SK-N-SH (cell line): ENCODE results near the gene ADCK1. TPM values are rescaled to one million over a fixed set of nuclear protein-coding genes. Genes with fewer than 3 reads are reported as not detected.

ENCODE experiments used
- CTCF ChIA-PET: fragments of 300-600, 350-600 bp; formaldehyde crosslinking; extraction: SDS; loops from one replicate; lab custom pipeline; 2021; lab: Yijun Ruan, JAX
- POLR2A ChIA-PET: fragments of 350-600 bp; sonication (Branson Sonifier 250); formaldehyde crosslinking; extraction: SDS; loops from one replicate; lab custom pipeline; 2020; ENCODE audit warnings: antibody characterized with exemption, inconsistent platforms; lab: Yijun Ruan, JAX
- DNase-seq: peaks from one replicate; pipeline ENCODE4 v3.0.0; 2012
- H2AFZ ChIP-seq: fragments of 200-600 bp; sonication (generic); 2 replicates; pipeline ENCODE4 v1.8.1; 2016; ENCODE audit warnings: antibody characterized with exemption, mild to moderate bottlenecking, low read depth
- H3F3A ChIP-seq: fragments of 200-600 bp; sonication (generic); replicated peaks from 2 replicates; pipeline ENCODE3; 2016; ENCODE audit warnings: antibody characterized with exemption, mild to moderate bottlenecking; ENCODE audit not compliant: insufficient read depth
- H3K27ac ChIP-seq, 2 experiments: fragments of 200-500 bp in 1 of 2; fragments of 200-600 bp in 1 of 2; sonication (Bioruptor generic) in 1 of 2; sonication (generic), shearing (Covaris generic) in 1 of 2; 2 replicates each; pipeline versions ENCODE4 v1.5.1 to v1.6.1; 2014 to 2016; ENCODE audit warnings: low read depth in 2 of 2, inconsistent platforms in 1 of 2, low read length in 1 of 2, mild to moderate bottlenecking in 1 of 2, mixed read lengths in 1 of 2
- H3K27me3 ChIP-seq: fragments of 200-600 bp; sonication (generic), shearing (Covaris generic); 2 replicates; pipeline ENCODE4 v1.6.1; 2016; ENCODE audit warnings: mixed run types; ENCODE audit not compliant: insufficient read depth
- H3K36me3 ChIP-seq, 2 experiments: fragments of 200-500 bp in 1 of 2; fragments of 200-600 bp in 1 of 2; sonication (Bioruptor generic) in 1 of 2; sonication (generic) in 1 of 2; replicated peaks in 1 of 2; 2 replicates each; pipeline versions ENCODE3 to v1.5.1; 2014 to 2016; ENCODE audit warnings: low read length in 1 of 2, mild to moderate bottlenecking in 1 of 2; ENCODE audit not compliant: insufficient read depth in 2 of 2, control insufficient read depth in 1 of 2
- H3K4me1 ChIP-seq, 2 experiments: fragments of 200-500 bp in 1 of 2; fragments of 200-600 bp in 1 of 2; sonication (Bioruptor generic) in 1 of 2; sonication (generic), shearing (Covaris generic) in 1 of 2; 2 replicates each; pipeline versions ENCODE4 v1.5.1 to v1.6.1; 2014 to 2016; ENCODE audit warnings: low read depth in 1 of 2, low read length in 1 of 2, mixed run types in 1 of 2; ENCODE audit not compliant: insufficient read depth in 2 of 2, control insufficient read depth in 1 of 2
- H3K4me2 ChIP-seq: fragments of 200-600 bp; sonication (generic), shearing (Covaris generic); 2 replicates; pipeline ENCODE4 v1.6.1; 2017; ENCODE audit warnings: mixed run types
- H3K4me3 ChIP-seq, 2 experiments: fragments of 200-500 bp in 1 of 2; fragments of 200-600 bp in 1 of 2; sonication (Bioruptor generic) in 1 of 2; sonication (generic), shearing (Covaris generic) in 1 of 2; 2 replicates each; pipeline versions ENCODE4 v1.5.1 to v1.8.1; 2014 to 2016; ENCODE audit warnings: low read depth in 2 of 2, inconsistent platforms in 1 of 2, low read length in 1 of 2, mild to moderate bottlenecking in 1 of 2, mixed read lengths in 1 of 2, moderate library complexity in 1 of 2
- H3K79me2 ChIP-seq: fragments of 200-600 bp; sonication (generic); 2 replicates; pipeline ENCODE4 v1.8.1; 2017; ENCODE audit warnings: mild to moderate bottlenecking; ENCODE audit not compliant: insufficient read depth
- H3K9ac ChIP-seq: fragments of 200-600 bp; sonication (generic); 2 replicates; pipeline ENCODE4 v1.6.1; 2017; ENCODE audit warnings: mixed run types
- H3K9me2 ChIP-seq: fragments of 200-600 bp; sonication (generic); 2 replicates; pipeline ENCODE4 v1.6.1; 2017; ENCODE audit warnings: mixed run types
- H3K9me3 ChIP-seq: fragments of 200-600 bp; sonication (generic); 2 replicates; pipeline ENCODE4 v1.6.1; 2017; ENCODE audit warnings: mixed run types, mild to moderate bottlenecking, moderate library complexity
- H4K20me1 ChIP-seq: fragments of 200-600 bp; sonication (generic); 2 replicates; pipeline ENCODE4 v1.6.1; 2017; ENCODE audit warnings: mild to moderate bottlenecking, mixed run types; ENCODE audit not compliant: insufficient read depth
- CTCF ChIP-seq: fragments of 200-600 bp; sonication (generic); IDR thresholded peaks from 2 replicates; pipeline ENCODE4 v1.6.1; 2017; ENCODE audit warnings: antibody characterized with exemption, mild to moderate bottlenecking, moderate library complexity
- FOSL2 ChIP-seq: IDR thresholded peaks from 2 replicates; pipeline ENCODE4 v1.4.0; 2012; ENCODE audit warnings: low read depth, mild to moderate bottlenecking, moderate library complexity, borderline replicate concordance
- FOXM1 ChIP-seq: IDR thresholded peaks from 2 replicates; pipeline ENCODE4 v1.4.0; 2012; ENCODE audit warnings: low read depth, mild to moderate bottlenecking
- GABPA ChIP-seq: IDR thresholded peaks from 2 replicates; pipeline ENCODE4 v1.4.0; 2012; ENCODE audit warnings: low read depth, mild to moderate bottlenecking
- GATA2 ChIP-seq: sonication (generic); formaldehyde crosslinking; IDR thresholded peaks from 2 replicates; pipeline ENCODE4 v1.5.0; 2020; ENCODE audit warnings: mild to moderate bottlenecking, missing genetic modification reagents
- MAX ChIP-seq: IDR thresholded peaks from 2 replicates; pipeline ENCODE4 v1.4.0; 2012; ENCODE audit warnings: low read depth
- MEF2A ChIP-seq: IDR thresholded peaks from 2 replicates; pipeline ENCODE4 v1.4.0; 2012; ENCODE audit warnings: low read depth, borderline replicate concordance
- NFIC ChIP-seq: IDR thresholded peaks from 2 replicates; pipeline ENCODE4 v1.4.0; 2012; ENCODE audit warnings: borderline replicate concordance
- NRF1 ChIP-seq: IDR thresholded peaks from 2 replicates; pipeline ENCODE4 v1.6.1; 2012; ENCODE audit warnings: low read depth, mild to moderate bottlenecking, low read length
- PBX3 ChIP-seq: IDR thresholded peaks from 2 replicates; pipeline ENCODE4; 2012
- RAD21 ChIP-seq: IDR thresholded peaks from 2 replicates; pipeline ENCODE4 v1.6.1; 2012; ENCODE audit warnings: mild to moderate bottlenecking, low read length
- RFX5 ChIP-seq: IDR thresholded peaks from 2 replicates; pipeline ENCODE4 v1.6.1; 2012; ENCODE audit warnings: mild to moderate bottlenecking, improper control_type of control experiment, low read length
- TEAD4 ChIP-seq: IDR thresholded peaks from 2 replicates; pipeline ENCODE4 v1.4.0; 2012; ENCODE audit warnings: mild to moderate bottlenecking, borderline replicate concordance; ENCODE audit not compliant: insufficient read depth
- WGBS: methylation state at CpG from one replicate; pipeline ENCODE4 v1.1.6; 2017; ENCODE audit warnings: low lambda C conversion rate; 5-methylcytosine and 5-hydroxymethylcytosine counted together
- polyA plus RNA-seq, 3 experiments: library from polyadenylated mRNA; depleted of rRNA; stranded (reverse); fragments of >200 nt; gene quantifications; 2 replicates each; pipeline ENCODE4 v1.2.3, GENCODE V29; 2012

The ADCK1 gene
- polyA plus RNA-seq, 1 of the 3 experiments (the other 2 are of a cell fraction), result 11.4 TPM

GRCh38 chr14:77822307-77822706, 22.4 kb downstream of the ADCK1 start:
- TF ChIP-seq RFX5, result no peak
- no peak for TF ChIP-seq GABPA
- no peak for TF ChIP-seq FOXM1
- TF ChIP-seq PBX3, result no peak
- no peak for TF ChIP-seq MAX
- TF ChIP-seq, all 33 proteins: peak for 0
- no peaks in the 10 kb centered on the region for H3K4me1 ChIP-seq
- H4K20me1 ChIP-seq, result no peaks in the 10 kb centered on the region
- no peak for DNase-seq
- H3K79me2 ChIP-seq, result no peaks in the 10 kb centered on the region
- H3K9me3 ChIP-seq, result no peaks in the 10 kb centered on the region
- no peak overlapping the region for H3K4me2 ChIP-seq
- ChIA-PET CTCF (interaction anchor here (0.7 to 2.3 kb wide), 3 partner anchors 22 to 626 kb away, joined by 3 to 7 read pairs (median 3); partner anchors contain the start of gene ADCK1), POLR2A (no interaction called here)
- no peak overlapping the region for H3K4me3 ChIP-seq
- no peak overlapping the region for H3K9ac ChIP-seq
- H3K9me2 ChIP-seq, result no peaks in the 10 kb centered on the region
- H3K36me3 ChIP-seq, result peaks cover 0 to 7% of the 10 kb centered on the region in 2 experiments
- H3K27me3 ChIP-seq, result no peaks in the 10 kb centered on the region
- H3F3A ChIP-seq, result no peaks in the 10 kb centered on the region
- no peak overlapping the region for H2AFZ ChIP-seq
- 90% methylated on average over 3 of the region's 5 CpGs for WGBS
- H3K27ac ChIP-seq, result no peak overlapping the region

GRCh38 chr14:77822741-77823140, 22.8 kb downstream of the ADCK1 start:
- 92% methylated on average over 3 of the region's 3 CpGs for WGBS
- POLR2A ChIA-PET, result no interaction called here

GRCh38 chr14:77823378-77823777, 23.5 kb downstream of the ADCK1 start:
- H3K9me2 ChIP-seq, result no peaks in the 10 kb centered on the region
- no peaks in the 10 kb centered on the region for H3K27me3 ChIP-seq
- WGBS, result 89% methylated on average over 3 of the region's 3 CpGs
- POLR2A ChIA-PET, result no interaction called here
- peaks cover 0 to 7% of the 10 kb centered on the region in 2 experiments for H3K36me3 ChIP-seq
- H2AFZ ChIP-seq, result no peak overlapping the region
- no peak for TF ChIP-seq PBX3
- no peak for TF ChIP-seq GATA2 (CRISPR knock-in tag)
- TF ChIP-seq CTCF, result no peak
- TF ChIP-seq RFX5, result no peak
- TF ChIP-seq GABPA, result no peak
- no peak for TF ChIP-seq TEAD4
- TF ChIP-seq NRF1, result no peak
- TF ChIP-seq FOSL2, result no peak
- no peaks in the 10 kb centered on the region for H4K20me1 ChIP-seq
- no peaks in the 10 kb centered on the region for H3F3A ChIP-seq
- no peak overlapping the region for H3K9ac ChIP-seq
- H3K27ac ChIP-seq, result no peak overlapping the region
- H3K9me3 ChIP-seq, result no peaks in the 10 kb centered on the region
- no peak overlapping the region for H3K4me2 ChIP-seq
- no peak overlapping the region for H3K4me3 ChIP-seq
- CTCF ChIA-PET, result interaction anchor here (2.3 kb wide), 1 partner anchor 39 kb away, joined by 7 read pairs; no protein-coding TSS in a partner anchor
- H3K79me2 ChIP-seq, result no peaks in the 10 kb centered on the region
- no peak for DNase-seq
- H3K4me1 ChIP-seq, result no peaks in the 10 kb centered on the region

More at GRCh38 chr14:77822741-77823140, 22.8 kb downstream of the ADCK1 start:
- Histone ChIP-seq H3K36me3 (peaks cover 0 to 7% of the 10 kb centered on the region in 2 experiments), H3K27me3 (no peaks in the 10 kb centered on the region), H3F3A (no peaks in the 10 kb centered on the region), H3K4me3 (no peak overlapping the region), H3K9me3 (no peaks in the 10 kb centered on the region), H3K4me1 (no peaks in the 10 kb centered on the region), H3K4me2 (no peak overlapping the region), H3K9ac (no peak overlapping the region), H3K27ac (no peak overlapping the region), H2AFZ (no peak overlapping the region), H3K9me2 (no peaks in the 10 kb centered on the region), H4K20me1 (no peaks in the 10 kb centered on the region), H3K79me2 (no peaks in the 10 kb centered on the region)
- CTCF ChIA-PET, result interaction anchor here (1.0 to 2.3 kb wide), 2 partner anchors 22 to 40 kb away, joined by 3 to 7 read pairs; partner anchors contain the start of gene ADCK1
- TF ChIP-seq MEF2A (no peak), NFIC (no peak), RAD21 (no peak)
- DNase-seq, result no peak
